ENCODE data around the gene MBNL3. TPM values are rescaled to one million over a fixed set of nuclear protein-coding genes. Genes with fewer than 3 reads are reported as not detected.

Gene MBNL3, protein sequence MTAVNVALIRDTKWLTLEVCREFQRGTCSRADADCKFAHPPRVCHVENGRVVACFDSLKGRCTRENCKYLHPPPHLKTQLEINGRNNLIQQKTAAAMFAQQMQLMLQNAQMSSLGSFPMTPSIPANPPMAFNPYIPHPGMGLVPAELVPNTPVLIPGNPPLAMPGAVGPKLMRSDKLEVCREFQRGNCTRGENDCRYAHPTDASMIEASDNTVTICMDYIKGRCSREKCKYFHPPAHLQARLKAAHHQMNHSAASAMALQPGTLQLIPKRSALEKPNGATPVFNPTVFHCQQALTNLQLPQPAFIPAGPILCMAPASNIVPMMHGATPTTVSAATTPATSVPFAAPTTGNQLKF
- 0.98 and 3.5 TPM in 2 replicates for total RNA-seq

DNA sequence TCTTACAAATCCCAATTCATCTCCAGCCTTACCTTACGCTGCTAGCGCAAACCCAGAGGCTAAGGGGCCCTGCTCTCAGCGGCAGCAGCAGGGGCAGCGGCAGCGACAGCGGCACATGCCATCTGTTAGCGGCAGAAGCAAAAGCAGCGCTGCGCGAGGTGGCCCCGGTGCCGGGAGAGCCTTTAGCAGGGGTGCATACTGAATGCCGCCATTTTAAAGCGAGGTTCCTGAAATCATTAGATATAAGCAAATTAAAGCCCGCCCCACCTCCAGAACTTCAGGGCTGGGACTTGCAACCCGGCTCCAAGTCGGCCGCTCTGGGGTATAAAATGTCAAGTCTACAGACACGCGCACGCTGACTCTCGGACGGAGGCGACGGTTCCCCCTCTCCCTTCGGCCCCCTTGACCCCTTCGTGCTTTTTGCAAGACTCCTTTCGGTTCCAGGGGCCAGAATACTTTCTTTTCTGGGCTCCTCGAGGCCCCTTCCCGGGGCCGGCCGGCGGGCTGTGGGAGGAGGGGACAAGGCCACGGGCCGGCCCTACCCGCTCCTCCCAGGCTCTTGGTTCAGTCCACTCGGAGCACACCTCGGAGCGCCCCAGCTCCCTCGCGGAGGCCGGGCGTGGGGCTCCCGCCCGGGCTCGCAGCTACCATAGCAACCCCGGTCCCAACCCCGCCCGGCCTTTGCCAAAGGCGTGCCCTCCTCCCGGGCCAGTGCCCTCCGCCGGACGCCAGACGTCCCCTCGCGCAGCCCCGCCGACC, at the start of gene MBNL3:
TSS of gene MBNL3 (minus strand) at position 220 of the 759 bp plus-strand sequence. CDS start 49,427 bp downstream, outside the sequence.

